GM21423 (cell line): ENCODE results near the gene DARS2.
A peak's percentile ranks its signal among the peaks of the same experiment; 100 is the strongest.
"Not testable (repeated sequence)": the region's sequence is repeated elsewhere in the genome, so short reads cannot be mapped to it uniquely, and the experiment has no call there.

ENCODE experiments used
- ATAC-seq: cut with Tn5 transposase; IDR thresholded peaks from one replicate; pipeline ENCODE4 v1.9.1; 2021; ENCODE audit warnings: mild to moderate bottlenecking, moderate library complexity; ENCODE audit not compliant: unreplicated experiment

The DARS2 gene

DNA sequence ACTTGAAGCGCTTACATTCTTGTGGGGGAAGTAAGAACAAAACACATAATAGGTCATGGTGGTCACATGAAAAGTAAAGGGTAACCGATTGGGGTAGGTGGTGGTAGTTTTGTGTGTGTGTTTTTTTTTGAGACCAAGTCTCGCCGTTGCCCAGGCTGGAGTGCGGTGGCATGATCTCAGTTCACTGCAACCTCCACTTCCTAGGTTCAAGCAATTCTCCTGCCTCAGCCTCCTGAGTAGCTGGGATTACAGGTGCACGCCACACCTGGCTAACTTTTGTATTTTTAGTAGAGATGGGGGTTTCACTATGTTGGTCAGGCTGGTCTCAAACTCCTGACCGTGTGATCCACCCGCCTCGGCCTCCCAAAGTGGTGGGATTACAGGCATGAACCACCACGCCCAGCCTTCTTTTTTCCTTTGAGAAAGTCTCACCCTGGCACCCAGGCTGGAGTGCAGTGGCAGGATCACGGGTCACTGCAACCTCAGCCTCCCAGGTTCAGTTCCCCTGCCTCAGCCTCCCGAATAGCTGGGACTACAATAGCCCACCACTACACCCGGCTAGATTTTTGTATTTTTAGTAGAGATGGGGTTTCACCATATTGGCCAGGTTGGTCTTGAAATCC is 37.8 kb downstream of the DARS2 start:
- ATAC-seq: not testable (repeated sequence)

DNA sequence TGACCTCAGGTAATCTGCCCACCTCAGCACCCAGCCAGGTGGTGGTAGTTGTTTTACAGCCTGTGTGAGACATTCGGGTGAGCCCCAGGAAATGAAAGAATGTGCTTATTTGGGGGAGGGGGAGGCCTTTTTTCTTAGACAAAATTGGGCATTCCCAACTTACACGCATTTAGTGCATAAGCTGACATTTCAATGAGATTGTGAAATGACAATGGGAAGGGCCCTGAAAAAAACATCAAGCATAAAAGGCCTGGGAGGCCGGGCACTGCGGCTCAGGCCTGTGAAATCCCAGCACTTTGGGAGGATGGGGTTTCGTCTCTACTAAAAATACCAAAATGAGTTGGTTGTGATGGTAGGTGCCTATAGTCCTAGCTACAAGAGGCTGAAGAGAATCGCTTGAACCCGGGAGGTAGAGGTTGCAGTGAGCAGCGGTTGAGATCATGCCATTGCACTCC is 38.3 kb downstream of the DARS2 start:
- no peak for ATAC-seq

DNA sequence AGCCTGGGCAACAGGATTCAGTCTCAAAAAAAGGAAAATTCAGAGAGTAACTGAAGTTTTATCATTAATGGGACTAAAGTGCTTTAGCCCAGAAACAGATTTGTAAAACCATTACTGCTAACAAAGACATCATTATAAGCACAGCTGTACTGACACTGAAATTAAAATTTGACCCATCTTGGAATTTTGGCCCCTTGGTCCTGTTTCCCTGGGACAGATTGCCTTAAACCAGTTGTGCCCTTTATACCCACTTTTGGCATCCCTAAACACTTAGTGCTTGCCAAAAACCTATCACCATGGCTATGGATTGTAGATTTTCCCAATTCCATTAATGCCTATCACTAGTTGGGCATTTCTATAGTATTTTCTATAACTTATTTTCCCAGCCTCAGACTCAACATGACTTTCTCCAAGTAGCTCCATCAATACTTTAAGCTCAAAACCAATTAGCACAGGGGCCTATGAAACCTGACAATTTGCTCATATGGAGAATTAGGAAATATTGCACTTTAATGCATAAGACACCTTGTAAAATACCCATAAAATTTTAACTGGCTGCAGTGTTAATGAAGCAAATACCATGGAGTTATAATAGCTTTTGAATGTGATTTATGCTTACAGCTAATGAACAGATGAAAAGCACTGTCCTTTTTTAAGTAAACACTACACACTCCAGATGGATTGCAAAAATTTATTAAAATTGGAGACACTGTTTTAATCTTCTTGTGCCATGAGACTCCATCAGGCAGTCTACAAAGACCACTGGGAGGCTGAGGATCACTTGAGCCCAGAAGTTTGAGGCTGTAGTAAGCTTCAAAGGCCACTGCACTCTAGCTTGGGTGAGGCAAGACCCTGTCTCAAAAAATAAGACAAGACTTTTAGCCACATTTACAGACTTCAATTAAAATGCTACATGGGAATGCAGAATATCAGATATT is 39.0 kb downstream of the DARS2 start:
- no peak for ATAC-seq

DNA sequence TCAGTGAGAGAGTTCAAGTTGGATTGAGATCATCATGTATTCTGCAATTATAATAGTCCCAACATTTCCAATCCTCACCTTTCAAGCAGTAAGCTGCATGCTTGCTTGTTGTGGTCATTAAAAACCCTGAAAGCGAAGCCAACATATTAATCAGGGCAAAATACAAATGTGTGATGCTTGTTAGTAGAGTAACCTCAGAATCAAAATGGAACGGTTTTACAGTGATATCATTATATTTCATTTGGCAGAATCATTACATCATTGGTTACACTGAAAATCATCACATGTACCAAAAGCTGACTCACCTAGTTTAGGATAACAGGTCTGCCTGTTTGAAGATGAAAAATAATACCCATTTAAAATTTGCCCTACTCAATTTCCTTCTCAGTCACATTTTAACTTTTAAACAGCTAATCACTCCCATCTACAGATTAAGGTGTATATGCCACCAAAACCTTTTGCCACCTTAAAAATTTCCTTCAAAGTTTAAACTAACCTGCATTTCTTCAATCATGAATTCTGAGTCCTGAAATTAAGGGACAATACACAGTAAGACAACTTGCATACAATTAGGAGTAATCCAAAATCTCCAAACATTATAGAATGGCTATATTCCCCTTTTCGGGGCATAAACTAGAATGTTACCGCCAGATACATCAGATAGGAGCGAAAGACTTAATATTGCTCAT is 39.9 kb downstream of the DARS2 start:
- no peak for ATAC-seq

DNA sequence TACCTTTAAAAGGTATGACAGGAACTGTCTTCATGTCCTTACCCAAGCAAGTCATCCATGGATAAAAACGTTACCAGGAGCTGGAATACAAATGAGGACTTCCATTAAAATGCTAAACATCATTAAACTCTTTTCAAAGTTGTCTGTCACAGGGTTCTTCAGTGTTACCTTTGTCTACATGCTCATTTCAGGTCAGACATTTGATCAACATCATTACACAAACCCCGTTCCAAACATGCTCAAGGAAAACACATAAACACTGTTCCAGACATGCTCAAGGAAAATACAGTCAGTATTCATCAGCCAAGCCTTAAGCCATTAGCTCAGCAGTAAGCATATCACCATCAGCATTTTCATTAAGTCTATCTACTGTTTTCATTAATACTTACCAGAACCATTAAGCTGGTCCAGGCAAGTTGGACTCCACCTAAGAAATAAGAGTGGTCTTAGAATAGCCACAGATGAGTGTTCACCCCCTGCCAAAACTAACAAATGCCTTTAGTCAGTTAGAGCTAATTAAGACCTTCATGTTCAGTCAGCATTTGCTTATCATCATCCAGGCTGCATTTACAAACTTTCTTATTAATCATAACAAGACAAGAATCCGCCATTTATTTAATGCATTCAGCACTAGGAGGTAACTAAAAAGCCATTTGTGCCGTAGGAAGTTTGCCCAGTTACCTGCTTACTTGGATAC is 41.1 kb downstream of the DARS2 start:
- ATAC-seq: no peak

DNA sequence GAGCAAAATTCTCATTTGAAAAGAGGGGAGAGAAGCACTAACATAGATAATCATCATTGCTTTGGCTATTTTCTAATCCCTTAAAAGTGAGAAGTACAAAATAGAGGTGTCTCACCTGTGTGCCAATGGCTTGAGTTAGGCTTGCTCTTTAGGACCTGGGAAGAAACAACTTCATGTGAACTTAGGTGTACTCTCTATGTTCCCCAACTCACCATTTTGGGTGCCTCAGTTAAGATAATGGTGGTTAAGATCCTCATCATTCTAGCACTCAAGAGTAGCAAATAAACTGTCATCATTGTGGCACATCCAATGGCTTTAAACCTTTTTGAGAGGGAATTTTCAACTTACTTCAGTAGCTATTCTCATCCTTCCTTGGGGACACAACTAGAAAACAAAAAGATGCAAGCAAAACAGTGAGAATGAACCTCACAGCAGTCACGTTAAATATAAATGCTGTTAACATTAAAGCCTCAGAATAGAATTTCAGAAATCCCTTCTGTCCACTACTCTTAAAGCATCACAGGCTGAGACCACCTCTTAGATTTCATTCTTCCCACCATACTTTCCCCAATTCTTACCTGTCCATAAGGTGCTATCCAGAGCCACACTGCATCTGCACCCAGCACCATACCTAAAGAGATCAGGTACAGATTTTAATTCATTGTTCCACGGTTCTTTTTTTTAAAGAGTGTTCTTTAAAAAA is 42.1 kb downstream of the DARS2 start:
- no peak for ATAC-seq

DNA sequence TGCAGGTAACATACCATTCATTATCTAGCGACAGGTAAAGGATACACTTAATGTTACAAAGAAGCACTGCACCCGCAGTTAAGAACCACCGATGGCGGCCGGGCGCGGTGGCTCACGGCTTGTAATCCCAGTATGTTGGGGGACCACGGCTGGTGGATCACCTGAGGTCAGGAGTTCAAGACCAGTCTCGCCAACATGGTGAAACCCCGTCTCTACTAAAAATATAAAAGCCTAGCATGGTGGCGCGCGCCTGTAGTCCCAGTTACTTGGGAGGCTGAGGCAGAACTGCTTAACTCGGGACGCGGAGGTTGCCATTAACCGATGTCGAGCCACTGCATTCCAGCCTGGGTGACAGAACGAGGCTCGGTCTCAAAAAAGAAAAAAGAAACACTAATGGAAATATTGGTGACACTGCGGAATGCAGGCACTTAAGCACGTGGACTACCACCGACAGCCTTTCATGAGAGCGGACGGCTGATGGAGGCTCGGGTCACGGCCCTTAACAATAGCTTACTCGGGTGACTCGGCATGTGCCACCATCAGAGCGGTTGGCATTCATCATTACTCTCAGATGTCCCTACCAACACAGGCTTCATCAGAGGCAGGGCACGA is 42.8 kb downstream of the DARS2 start:
- no peak for ATAC-seq

DNA sequence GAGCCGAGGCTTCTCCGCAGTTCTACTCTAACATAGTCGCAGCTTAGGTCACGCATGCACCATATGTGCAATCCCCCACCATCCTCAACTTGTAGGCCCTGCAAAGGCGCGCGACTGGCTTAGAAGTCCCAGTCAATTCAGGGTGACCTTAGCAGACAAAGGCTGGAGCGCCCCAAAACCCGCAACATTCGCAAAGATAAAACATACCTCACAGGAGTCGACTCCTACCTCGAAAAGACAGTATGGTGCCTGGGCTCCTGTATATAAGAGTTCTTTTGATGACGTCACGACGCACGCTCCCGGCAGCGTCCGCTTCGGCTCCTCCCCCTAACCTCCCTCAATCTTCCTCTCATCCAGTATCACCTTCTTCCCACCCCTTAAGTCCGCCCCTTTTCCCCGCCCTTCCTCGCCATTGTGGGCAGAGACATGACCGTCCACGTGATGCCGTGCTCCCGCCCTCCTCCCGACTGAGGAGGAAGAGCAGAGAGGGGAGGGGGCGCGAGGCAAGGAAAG is 43.3 kb downstream of the DARS2 start, which contains the start of gene GAS5:
Gene GAS5, minus strand, starts transcription at position 237 of the 513 bp plus-strand sequence.
- ATAC-seq: peak; percentile 70

DNA sequence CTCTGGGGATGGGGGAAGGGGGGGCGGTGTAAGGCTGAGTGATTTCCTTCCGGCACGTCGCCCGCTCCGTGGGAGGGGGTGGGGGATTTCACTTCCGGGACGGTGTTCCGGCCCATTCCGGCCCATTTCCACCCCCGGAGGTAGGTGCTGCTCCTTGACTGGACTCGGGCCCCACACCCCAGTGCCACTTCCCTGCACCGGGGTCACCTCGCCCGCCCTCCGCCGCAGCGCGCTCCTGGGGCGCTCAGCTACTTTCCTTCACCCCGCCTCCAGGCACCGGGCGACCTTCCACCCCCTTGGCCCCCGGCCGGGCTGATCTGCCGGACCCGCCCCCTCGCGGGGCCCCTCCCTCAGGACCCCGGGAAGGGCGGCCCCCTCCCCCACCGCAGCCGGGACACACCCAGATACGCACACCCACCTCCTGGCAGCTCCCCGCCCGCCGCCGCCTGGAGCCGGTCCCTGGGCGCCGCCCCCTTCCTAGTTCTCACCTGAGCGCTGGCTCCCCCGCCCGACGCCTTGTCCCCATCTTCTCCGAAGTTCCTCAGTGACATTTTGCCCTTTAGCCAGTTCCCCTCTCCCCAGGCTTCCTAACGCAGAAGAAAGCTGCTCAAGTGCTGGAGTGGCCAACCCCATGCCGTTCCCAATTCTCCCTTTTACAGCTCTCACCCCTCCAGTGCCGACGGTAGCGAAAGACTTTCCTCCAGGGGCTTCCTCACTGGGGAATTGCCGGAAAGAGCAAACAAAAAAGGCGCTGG is 44.0 kb downstream of the DARS2 start, which contains the start of gene ZBTB37:
Gene ZBTB37, plus strand, starts transcription at position 115 of the 755 bp plus-strand sequence. CDS start 1,846 bp downstream, outside the sequence.
- peak; percentile 53 for ATAC-seq

DNA sequence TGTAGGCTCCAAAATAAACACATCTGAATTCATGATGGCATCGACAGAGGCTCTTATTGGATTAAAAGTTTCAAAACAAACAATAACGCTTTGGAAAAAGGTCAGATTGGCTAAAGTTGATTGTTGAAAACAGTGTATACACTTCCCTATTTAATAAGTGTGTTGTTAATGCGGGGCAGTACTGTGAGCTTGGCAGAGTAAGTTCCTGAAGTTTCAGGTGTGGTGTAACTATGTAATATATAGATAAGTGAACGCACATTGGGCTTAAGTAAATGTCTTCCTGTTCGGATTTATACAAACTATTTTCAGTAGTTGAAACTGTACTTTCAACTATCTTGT is 44.5 kb downstream of the DARS2 start:
- no peak for ATAC-seq

DNA sequence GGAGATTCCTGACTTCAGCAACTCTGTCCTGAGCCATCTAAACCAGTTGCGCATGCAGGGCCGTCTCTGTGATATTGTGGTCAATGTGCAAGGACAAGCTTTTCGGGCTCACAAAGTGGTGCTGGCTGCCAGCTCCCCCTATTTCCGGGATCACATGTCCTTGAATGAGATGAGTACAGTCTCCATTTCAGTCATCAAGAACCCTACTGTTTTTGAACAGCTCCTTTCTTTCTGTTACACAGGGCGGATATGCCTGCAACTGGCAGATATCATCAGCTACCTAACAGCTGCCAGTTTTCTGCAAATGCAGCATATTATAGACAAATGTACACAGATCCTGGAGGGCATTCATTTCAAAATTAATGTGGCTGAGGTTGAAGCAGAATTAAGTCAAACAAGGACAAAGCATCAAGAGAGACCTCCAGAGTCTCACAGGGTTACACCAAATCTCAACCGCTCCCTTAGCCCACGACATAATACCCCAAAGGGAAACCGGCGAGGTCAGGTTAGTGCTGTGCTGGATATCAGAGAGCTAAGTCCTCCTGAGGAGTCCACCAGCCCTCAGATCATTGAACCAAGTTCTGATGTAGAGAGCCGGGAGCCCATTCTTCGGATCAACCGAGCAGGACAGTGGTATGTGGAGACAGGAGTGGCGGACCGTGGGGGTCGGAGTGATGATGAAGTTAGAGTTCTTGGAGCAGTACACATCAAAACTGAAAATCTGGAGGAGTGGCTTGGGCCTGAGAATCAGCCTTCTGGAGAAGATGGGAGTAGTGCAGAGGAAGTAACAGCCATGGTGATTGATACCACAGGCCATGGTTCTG is 46.0 kb downstream of the DARS2 start:
- peak; percentile 18 for ATAC-seq

DNA sequence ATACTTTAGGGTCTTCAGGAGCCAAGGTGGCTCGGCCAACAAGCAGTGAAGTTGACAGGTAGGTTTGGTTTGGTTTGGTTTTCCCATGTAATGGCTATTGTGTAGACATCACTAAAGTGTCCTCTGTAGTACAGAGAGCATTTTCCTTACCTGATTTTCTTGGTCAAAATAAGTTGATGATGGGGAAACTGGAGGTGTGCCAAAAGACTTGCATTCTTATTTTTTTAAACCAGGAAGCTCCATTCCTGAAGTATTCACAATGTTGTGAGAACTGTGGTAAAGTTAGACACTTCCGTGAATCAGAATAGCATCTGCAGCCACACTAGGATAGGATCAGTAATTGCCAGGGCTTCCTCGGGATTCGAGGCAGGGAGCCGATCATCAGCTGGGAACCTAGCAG is 46.6 kb downstream of the DARS2 start:
- no peak for ATAC-seq

DNA sequence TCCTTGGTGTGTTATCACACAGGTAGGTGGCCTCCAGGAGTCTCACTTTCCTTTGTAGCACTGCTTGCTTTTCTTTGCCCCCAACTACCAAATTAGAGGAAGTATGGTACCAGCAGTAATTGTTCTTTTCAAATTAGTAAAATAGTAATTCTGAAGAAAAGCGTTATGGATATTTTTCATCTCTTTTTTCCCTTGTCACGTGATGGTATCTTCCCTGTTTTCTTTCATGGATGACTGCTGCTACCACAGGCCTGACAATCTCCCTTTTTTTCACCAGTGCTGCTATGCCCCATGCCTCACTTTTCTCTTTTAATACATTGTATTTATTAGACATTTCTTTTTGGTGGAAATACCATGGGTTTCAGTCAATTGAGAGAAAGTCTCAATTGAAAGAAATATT is 47.0 kb downstream of the DARS2 start:
- no peak for ATAC-seq

DNA sequence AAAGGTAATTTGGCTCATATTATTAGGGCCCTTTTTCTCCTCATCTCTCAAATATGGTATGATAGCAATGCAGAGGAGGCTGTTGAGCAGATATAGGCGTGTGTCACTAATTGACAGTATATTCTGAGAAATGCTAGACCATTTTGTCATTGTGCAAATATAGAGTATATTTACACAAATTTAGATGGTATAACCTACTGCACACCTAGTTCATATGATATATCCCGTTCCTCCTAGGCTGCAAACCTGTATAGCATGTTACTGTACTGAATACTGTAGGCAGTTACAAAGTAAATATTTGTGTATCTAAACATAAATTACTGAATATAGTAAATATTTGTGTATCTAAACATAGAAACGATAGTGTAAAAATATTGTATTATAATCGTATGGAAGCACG is 52.3 kb downstream of the DARS2 start:
- no peak for ATAC-seq

DNA sequence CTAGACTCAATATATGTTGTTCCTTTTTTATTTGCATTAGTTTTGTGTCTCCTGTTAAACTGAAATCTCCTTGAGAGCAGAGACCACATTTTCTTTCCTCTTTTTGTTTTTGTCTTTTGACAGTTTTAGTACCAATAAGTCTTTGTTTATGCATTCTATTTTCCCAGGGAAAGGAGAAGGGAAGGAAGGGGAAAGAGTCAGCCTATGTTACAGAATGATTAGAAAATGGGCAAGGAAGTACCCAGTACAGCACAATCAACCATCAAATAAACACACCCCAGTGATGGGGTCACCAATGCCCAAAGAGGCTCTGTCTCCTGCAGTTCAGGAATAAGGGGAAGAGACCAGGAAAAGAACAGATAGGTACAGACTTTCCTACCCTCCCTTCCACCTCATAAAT is 53.8 kb downstream of the DARS2 start:
- ATAC-seq: no peak

DNA sequence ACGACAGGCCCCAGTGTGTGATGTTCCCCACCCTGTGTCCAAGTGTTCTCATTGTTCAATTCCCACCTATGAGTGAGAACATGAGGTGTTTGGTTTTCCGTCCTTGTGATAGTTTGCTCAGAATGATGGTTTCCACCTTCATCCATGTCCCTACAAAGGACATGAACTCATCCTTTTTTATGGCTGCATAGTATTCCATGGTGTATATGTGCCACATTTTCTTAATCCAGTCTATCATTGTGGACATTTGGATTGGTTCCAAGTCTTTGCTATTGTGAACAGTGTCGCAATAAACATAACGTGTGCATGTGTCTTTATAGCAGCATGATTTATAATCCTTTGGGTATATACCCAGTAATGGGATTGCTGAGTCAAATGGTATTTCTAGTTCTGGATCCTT is 56.6 kb downstream of the DARS2 start:
- ATAC-seq: not testable (repeated sequence)

DNA sequence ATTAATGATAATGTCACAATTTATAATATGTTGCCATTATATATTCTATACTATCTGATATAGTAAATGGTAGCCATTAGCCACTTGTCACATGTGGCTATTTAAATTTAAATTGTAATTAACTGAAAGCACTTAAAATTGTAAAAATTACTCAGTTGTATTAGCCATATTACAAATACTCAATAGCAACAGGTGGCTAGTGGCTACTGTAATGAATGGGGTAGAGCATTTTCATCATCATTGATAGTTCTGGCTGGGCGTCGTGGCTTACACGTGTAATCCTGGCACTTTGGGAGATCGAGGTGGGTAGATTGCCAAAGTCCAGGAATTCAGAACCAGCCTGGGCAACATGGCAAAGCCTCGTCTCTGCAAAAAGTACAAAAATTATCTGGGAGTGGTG is 60.2 kb downstream of the DARS2 start:
- ATAC-seq: no peak
